Colonic mucosa (tissue), 4 donors: ENCODE measurements around the gene ASMTL. TPM values are rescaled to one million over a fixed set of nuclear protein-coding genes. Genes with fewer than 3 reads are reported as not detected.

ENCODE experiments used
- DNase-seq: peaks from one replicate; pipeline ENCODE4 v3.0.0-alpha.2; 2020
- H3K27ac ChIP-seq: fragments of 200-600 bp; one replicate; pipeline ENCODE4 v1.8.0; 2021
- H3K27me3 ChIP-seq: fragments of 200-600 bp; one replicate; pipeline ENCODE4 v1.8.0; 2021
- H3K36me3 ChIP-seq: fragments of 200-600 bp; one replicate; pipeline ENCODE4 v1.8.0; 2021
- H3K4me1 ChIP-seq: fragments of 200-600 bp; one replicate; pipeline ENCODE4 v1.8.0; 2021; ENCODE audit warnings: mild to moderate bottlenecking
- H3K4me3 ChIP-seq: fragments of 200-600 bp; one replicate; pipeline ENCODE4 v1.8.0; 2021
- H3K9ac ChIP-seq, 2 donors: one replicate each; pipeline ENCODE4 v1.7.0; 2013; ENCODE audit warnings: control low read depth in 2 of 2, low read depth in 2 of 2, low read length in 2 of 2
- H3K9me3 ChIP-seq: fragments of 200-600 bp; one replicate; pipeline ENCODE4 v1.8.0; 2021
- intact Hi-C: fragments of 100-400 bp; cut with DNase I; formaldehyde crosslinking; loops from one replicate; pipeline ENCODE4 v1.14.1; 2022
- total RNA-seq, 2 donors: library from RNA; stranded (reverse); fragmentation: NEBNext Ultra II Directional in 1 of 2; extraction: Animal tissue kit (Norgen Biotek cat#: 25700) in 1 of 2; gene quantifications; one replicate each; pipeline ENCODE4 v1.2.1, GENCODE V29; 2021
- TF ChIP-seq, protein P1 (sequence below): fragments of 200-600 bp; IDR thresholded peaks from one replicate; pipeline ENCODE4 v1.8.0; 2022; ENCODE audit warnings: antibody characterized with exemption, mild to moderate bottlenecking
- donor health status: healthy.
- donor health status: DM: no; HTN: no; CAD: no.
- donor health status: DM: no; HTN: no; CAD: no.

ASMTL gene
- total RNA-seq, 2 donors from 2014 or later, result 17.4 to 21.6 TPM

DNA sequence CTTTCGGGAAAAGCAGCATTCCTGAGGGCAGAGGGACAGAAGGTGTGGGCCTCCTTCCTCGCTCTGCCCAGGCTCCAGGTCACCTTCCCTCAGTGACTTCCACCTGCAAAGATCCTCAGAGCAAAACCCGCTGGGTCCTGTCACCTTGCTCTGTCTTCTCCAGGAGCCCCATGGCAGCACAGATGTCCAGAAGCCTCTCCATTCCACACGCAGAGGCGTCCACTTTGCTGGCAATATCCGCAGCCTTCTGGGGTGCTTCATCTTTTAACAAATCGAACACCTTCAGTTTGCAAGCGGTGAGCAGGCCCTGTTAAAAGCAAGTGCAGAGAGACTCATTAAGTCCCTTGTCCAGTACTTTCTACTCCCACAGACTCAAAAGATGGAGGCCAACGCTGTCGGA lies 27.3 kb downstream of the ASMTL start:
- H3K4me1 ChIP-seq, result no peaks in the 10 kb centered on the region
- no peak overlapping the region for H3K27ac ChIP-seq
- H3K4me3 ChIP-seq, result no peak overlapping the region
- intact Hi-C loops, result no loop called here
- H3K9me3 ChIP-seq, result no peaks in the 10 kb centered on the region
- no peaks in the 10 kb centered on the region for H3K27me3 ChIP-seq
- peaks cover 3% of the 10 kb centered on the region for H3K36me3 ChIP-seq
- no peak for DNase-seq
- TF ChIP-seq, protein P1, sequence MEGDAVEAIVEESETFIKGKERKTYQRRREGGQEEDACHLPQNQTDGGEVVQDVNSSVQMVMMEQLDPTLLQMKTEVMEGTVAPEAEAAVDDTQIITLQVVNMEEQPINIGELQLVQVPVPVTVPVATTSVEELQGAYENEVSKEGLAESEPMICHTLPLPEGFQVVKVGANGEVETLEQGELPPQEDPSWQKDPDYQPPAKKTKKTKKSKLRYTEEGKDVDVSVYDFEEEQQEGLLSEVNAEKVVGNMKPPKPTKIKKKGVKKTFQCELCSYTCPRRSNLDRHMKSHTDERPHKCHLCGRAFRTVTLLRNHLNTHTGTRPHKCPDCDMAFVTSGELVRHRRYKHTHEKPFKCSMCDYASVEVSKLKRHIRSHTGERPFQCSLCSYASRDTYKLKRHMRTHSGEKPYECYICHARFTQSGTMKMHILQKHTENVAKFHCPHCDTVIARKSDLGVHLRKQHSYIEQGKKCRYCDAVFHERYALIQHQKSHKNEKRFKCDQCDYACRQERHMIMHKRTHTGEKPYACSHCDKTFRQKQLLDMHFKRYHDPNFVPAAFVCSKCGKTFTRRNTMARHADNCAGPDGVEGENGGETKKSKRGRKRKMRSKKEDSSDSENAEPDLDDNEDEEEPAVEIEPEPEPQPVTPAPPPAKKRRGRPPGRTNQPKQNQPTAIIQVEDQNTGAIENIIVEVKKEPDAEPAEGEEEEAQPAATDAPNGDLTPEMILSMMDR, result no peak
- no peak overlapping the region for H3K9ac ChIP-seq

DNA sequence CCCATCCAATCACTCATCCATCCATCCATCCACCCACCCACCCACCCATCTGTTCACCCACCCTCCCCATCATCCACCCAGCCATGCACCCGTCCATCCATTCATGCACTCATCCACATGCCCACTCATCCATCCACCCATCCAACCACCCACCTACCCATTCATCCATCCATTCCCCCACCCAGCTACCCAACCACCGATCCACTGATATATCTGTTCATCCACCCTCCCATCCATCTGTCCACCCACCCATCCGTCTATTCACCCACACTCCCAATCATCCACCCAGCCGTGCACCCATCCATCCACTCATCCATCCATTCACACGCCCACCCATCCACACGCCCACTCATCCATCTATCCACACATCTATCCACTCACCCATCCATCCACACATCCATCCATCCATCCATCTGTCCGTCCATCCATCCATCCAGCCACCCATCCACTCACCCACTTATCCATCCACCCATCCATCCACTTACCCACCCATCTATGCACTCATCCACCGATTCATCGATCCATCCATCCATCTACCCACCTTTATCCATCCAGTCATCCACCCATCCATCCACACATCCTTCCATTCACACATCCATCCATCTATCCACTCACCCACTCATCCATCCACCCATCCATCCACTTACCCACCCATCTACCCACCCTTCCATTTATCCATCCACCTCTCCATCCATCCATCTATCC lies 28.4 kb downstream of the ASMTL start:
- intact Hi-C loops, result no loop called here
- TF ChIP-seq, protein P1, result no peak
- H3K4me3 ChIP-seq, result no peak overlapping the region
- no peaks in the 10 kb centered on the region for H3K9me3 ChIP-seq
- H3K27ac ChIP-seq, result no peak overlapping the region
- H3K9ac ChIP-seq, result no peak overlapping the region
- H3K4me1 ChIP-seq, result no peaks in the 10 kb centered on the region
- no peak for DNase-seq
- no peaks in the 10 kb centered on the region for H3K27me3 ChIP-seq
- peaks cover 3% of the 10 kb centered on the region for H3K36me3 ChIP-seq

DNA sequence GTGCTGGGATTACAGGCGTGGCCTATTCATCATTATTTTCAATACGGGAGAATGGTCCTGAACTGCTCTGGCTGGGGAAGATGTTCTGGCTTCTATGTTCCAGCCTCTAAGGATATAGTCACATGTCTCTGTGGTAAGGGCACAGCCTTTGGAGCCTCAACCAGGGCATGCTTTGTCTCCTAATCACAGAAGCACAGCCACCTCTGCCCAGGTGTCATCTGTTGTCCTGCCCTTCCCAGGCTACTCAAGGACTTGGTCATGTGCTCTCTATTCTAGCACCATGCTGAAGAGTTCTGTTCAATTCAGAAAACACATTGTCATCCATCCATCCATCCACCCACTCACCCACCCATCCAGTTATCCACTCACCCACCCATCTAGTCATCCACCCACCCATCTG lies 29.5 kb downstream of the ASMTL start:
- H3K9me3 ChIP-seq, result no peaks in the 10 kb centered on the region
- no peak overlapping the region for H3K27ac ChIP-seq
- H3K9ac ChIP-seq, result no peak overlapping the region
- no peaks in the 10 kb centered on the region for H3K27me3 ChIP-seq
- no peak overlapping the region for H3K4me3 ChIP-seq
- H3K4me1 ChIP-seq, result no peaks in the 10 kb centered on the region
- DNase-seq, result no peak
- TF ChIP-seq, protein P1, result no peak
- peaks cover 3% of the 10 kb centered on the region for H3K36me3 ChIP-seq
- intact Hi-C loops, result no loop called here

DNA sequence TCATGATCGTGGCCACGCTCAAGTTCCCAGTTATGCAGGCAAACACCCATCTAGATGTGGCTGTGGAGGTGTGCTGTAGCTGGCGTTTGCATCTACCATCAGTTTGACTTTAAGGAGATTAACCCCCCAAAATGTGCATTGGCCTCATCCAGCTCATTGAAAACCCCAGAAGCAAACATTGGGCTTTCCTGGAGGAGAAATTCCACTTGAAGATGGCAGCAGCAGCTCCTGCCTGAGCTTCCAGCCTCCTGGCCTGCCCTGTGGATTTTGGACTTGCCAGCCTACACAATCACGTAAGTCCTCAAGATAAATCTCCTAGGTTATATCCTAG lies 30.6 kb downstream of the ASMTL start:
- Histone ChIP-seq H3K36me3 (peaks cover 3% of the 10 kb centered on the region), H3K9ac (no peak overlapping the region), H3K27ac (no peak overlapping the region), H3K9me3 (no peaks in the 10 kb centered on the region), H3K4me3 (no peak overlapping the region), H3K27me3 (no peaks in the 10 kb centered on the region), H3K4me1 (no peaks in the 10 kb centered on the region)
- TF ChIP-seq, protein P1, result no peak
- intact Hi-C loops, result no loop called here
- DNase-seq, result no peak

DNA sequence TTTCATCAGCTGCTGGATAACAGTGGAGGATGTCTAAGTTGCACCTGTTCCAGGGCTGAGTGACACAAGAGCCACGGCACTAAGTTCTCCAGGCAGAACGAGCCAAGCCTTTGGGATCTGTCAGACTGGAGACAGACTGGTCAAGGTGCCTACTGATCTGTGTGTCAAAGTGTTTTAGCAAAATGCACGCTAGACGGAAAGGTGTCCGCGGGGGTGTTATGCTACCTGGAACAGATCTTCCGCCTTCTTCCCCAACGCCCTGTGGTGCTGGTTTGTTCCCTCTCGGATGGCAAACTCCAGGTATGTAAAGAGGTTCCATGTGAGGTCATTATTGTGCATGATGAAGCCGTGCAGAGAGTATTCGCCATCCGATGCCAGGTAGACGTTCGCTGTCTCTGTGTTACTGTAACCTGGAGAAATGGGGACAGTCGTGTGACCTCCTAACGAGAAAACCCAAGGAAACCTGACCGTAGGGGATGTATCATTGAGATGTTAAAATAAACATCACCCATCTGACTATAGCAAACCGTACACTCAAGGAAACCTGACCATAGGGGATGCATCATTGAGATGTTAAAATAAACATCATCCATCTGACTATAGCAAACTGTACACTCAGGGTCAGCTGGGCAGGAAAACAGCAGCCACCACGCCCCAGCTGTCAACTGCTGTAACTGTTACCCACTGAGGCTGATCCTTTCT lies 31.1 kb downstream of the ASMTL start:
- H3K4me3 ChIP-seq, result no peak overlapping the region
- no peak overlapping the region for H3K27ac ChIP-seq
- H3K27me3 ChIP-seq, result no peaks in the 10 kb centered on the region
- intact Hi-C loops, result no loop called here
- peaks cover 3% of the 10 kb centered on the region for H3K36me3 ChIP-seq
- H3K9ac ChIP-seq, result no peak overlapping the region
- H3K9me3 ChIP-seq, result no peaks in the 10 kb centered on the region
- no peak for DNase-seq
- no peaks in the 10 kb centered on the region for H3K4me1 ChIP-seq
- TF ChIP-seq, protein P1, result no peak
